Activated T-helper 1 cell treated with anti-CD3 and anti-CD28 coated beads, Interleukin-12 subunit alpha, Interleukin-12 subunit beta, Interleukin-2, Interleukin-4 antibody, amounts not matched to agents 30 ng/mL and 10 ng/mL and 1 ng/mL, durations not matched to agents 14 hours and 24 hours and 36 hours (primary cell): ENCODE results near the gene COA5. TPM values are rescaled to one million over a fixed set of nuclear protein-coding genes. Genes with fewer than 3 reads are reported as not detected.

Experiments used
- DNase-seq: peaks from one replicate; pipeline ENCODE4 v3.0.0; 2021; ENCODE audit warnings: low spot score
- H3K27ac Mint-ChIP-seq: one replicate; pipeline ENCODE4 v1.8.0; 2021; ENCODE audit warnings: mild to moderate bottlenecking, mixed read lengths
- H3K27me3 Mint-ChIP-seq: one replicate; pipeline ENCODE4 v1.8.0; 2022; ENCODE audit warnings: mild to moderate bottlenecking, moderate library complexity, mixed read lengths; ENCODE audit not compliant: insufficient read depth
- H3K36me3 Mint-ChIP-seq: one replicate; pipeline ENCODE4 v1.8.0; 2021; ENCODE audit warnings: low read depth, mixed read lengths
- H3K4me1 Mint-ChIP-seq: one replicate; pipeline ENCODE4 v1.8.0; 2021; ENCODE audit warnings: low read depth, mixed read lengths
- H3K4me3 Mint-ChIP-seq: one replicate; pipeline ENCODE4 v1.8.0; 2021; ENCODE audit warnings: mild to moderate bottlenecking, moderate library complexity, mixed read lengths
- H3K9me3 Mint-ChIP-seq: one replicate; pipeline ENCODE4 v1.8.0; 2021; ENCODE audit warnings: mixed read lengths
- intact Hi-C: fragments of 100-400 bp; cut with micrococcal nuclease; formaldehyde crosslinking; loops from one replicate; pipeline ENCODE4 v1.15.1; 2024
- total RNA-seq: library from RNA; stranded (reverse); gene quantifications from 2 replicates; pipeline ENCODE4 v1.2.3, GENCODE V29; 2022

COA5 gene, protein sequence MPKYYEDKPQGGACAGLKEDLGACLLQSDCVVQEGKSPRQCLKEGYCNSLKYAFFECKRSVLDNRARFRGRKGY
- 20.3 and 21.2 TPM in 2 replicates for total RNA-seq

DNA sequence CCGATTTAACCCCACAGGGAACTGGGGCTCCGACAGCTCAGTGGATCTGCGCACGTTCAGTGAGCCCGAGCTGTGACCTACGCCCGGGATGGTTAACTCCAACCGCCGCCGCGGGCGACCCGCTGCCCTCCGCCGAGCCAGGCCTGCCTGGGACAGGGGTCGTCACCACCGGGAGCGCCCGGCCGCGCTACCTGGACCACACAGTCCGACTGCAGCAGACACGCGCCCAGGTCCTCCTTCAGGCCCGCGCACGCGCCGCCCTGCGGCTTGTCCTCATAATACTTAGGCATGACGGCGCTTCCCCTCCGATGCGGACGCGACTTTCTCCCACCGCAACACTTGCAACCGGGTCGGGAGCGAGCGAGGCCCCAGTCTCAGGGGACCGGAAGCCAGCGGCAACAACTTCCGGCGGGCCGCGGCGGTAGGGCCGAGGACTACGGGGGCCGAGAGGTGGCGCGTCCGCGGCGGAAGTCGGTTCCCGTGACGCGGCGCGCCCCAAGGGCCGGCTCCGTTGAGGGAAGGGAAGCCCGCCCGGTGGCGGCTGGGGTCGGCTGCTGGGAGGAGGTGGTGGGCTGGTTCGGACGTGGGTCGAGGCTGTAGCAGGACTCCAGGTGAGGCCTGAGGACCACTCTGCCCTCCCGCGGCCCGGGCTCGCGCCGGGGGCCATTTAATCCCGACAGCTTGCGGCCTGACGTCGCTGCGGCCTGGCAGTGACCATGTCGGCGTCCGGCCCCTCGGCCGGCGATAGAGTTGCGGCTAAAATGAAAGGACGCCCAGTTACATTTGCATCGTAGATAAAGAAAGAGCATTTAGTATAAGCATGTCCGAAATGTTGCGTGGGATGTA is at the start of gene COA5, which contains the start of gene UNC50:
Gene COA5 (minus strand): TSS at position 397 of the 846 bp plus-strand sequence. CDS start 107 bp downstream, at position 290.
Gene UNC50 (plus strand): TSS at position 474 of the 846 bp plus-strand sequence. CDS start 1,171 bp downstream, outside the sequence.
- Mint-ChIP-seq H3K27me3 (peaks cover 3% of the 10 kb centered on the region), H3K9me3 (no peaks in the 10 kb centered on the region), H3K4me1 (peaks cover 64% of the 10 kb centered on the region), H3K4me3 (peak within 1 kb of the TSS; percentile 94), H3K36me3 (peaks cover 25% of the 10 kb centered on the region), H3K27ac (peak within 1 kb of the TSS; percentile 94)
- intact Hi-C loops, result loop anchor here (1.0 to 10.0 kb wide), 13 partner anchors 29 to 896 kb away; partner anchors contain the start of genes LIPT1, MITD1, MRPL30 and TSGA10
- peak; percentile 91 for DNase-seq

DNA sequence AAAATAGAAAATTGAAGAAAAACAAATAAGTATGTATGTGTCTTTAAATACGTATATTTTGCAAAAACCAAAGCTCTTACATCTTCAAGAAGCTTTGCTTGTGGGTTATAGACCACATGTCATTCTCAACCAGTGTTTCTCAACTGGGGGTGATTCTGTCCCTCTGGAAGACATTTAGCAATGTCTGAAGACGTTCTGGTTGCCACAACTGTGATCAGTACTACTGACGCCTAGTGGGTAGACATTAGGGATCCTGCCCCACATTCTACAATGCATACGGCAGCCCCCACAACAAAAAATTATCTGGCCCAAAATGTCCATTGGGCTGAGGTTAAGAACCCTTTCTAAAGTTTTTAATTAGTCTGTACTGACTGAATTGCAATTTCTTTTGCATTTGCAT is 48.5 kb upstream of the COA5 start:
- H3K36me3 Mint-ChIP-seq, result peaks cover 42% of the 10 kb centered on the region
- peak overlapping the region; percentile 80 for H3K27ac Mint-ChIP-seq
- DNase-seq, result no peak
- peak overlapping the region; percentile 53 for H3K4me3 Mint-ChIP-seq
- intact Hi-C loops, result loop anchor here (2.0 to 5.0 kb wide), 4 partner anchors 18 to 681 kb away; partner anchors contain the start of genes COA5, EIF5B, LIPT1 and TSGA10
- peaks cover 8% of the 10 kb centered on the region for H3K9me3 Mint-ChIP-seq
- H3K4me1 Mint-ChIP-seq, result peaks cover 94% of the 10 kb centered on the region
- H3K27me3 Mint-ChIP-seq, result no peaks in the 10 kb centered on the region

DNA sequence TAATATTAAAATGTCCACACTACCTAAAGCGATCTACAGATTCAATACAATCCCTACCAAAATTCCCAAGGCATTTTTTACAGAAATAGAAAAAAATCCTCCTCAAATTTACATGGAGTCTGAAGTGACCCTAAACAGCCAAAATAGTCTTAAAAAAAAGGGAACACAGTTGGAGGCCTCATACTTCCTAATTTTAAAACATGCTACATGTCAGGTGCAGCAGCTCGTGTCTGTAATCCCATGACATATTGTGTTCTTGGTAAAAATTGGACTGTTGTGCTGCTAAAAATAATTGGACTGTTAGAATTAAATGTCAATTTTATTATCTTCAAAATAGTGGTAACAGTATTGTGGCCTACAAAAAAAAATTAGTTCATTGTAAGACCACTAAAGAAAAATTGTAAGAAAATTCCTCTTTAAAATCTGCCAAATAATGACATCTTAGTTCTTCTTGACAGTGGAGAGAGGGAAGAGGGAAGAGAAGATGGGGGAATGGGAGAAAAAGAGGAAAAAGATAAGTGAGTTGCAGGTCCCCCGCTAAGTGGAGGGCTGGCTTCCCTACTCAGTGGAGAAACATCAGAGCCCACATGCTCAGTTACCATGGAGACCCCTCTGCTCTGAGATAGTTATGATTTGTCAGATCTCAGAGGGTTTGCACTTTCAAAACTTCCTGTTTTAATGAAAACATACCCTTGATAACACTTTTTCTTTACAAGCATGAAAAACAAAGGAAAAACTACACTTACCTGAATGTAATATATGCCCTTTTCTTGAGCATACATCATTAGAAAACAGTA is 46.6 kb upstream of the COA5 start:
- Mint-ChIP-seq H3K4me1 (peaks cover 91% of the 10 kb centered on the region), H3K27me3 (no peaks in the 10 kb centered on the region), H3K27ac (peak overlapping the region; percentile 84), H3K4me3 (peak overlapping the region; percentile 65), H3K36me3 (peaks cover 45% of the 10 kb centered on the region), H3K9me3 (peaks cover 15% of the 10 kb centered on the region)
- intact Hi-C loops, result loop anchor here (5.0 kb wide), 4 partner anchors 267 to 1762 kb away; partner anchors contain the start of genes CHST10, EIF5B, LIPT1 and TSGA10
- DNase-seq, result no peak

DNA sequence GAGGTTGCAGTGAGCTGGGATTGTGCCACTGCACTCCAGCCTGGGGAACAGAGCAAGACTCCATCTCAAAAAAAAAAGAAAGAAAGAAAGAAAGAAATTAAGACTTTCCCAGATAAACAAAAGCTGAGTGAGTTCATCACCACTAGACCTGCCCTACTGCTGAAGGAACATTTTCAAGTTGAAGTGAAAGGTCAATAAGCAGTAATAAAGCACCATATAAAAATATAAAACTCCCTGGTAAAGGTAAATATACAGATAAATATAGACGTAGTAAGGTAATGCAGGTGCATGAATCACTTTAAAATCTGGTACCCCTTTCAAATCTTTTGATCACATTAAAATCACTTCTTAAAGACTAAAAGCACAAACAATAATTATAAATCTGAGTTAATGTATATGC is 42.7 kb upstream of the COA5 start:
- peaks cover 45% of the 10 kb centered on the region for H3K36me3 Mint-ChIP-seq
- no peak for DNase-seq
- peaks cover 18% of the 10 kb centered on the region for H3K9me3 Mint-ChIP-seq
- peaks cover 66% of the 10 kb centered on the region for H3K4me1 Mint-ChIP-seq
- intact Hi-C loops, result loop anchor here (5.0 kb wide), 2 partner anchors 271 to 1766 kb away; partner anchors contain the start of gene CHST10
- peak overlapping the region; percentile 37 for H3K27ac Mint-ChIP-seq
- H3K27me3 Mint-ChIP-seq, result no peaks in the 10 kb centered on the region
- no peak overlapping the region for H3K4me3 Mint-ChIP-seq

DNA sequence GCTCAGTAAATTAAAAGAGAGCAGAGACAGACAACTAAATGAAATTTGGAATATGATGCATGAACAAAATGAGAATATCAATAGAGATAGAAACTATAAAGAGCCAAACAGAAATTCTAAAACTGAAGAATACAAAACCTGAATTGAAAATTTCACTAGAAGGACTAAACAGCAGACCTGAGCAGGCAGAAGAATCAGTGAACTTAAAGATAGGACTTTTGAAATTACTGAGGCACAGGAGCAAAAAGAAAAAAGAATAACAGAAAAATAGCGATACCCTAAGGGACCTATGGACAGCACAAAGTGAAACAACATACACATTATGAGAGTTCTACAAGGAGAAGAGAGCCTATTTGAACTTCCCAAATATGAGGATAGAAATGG is 41.7 kb upstream of the COA5 start:
- no peak for DNase-seq
- Mint-ChIP-seq H3K4me3 (no peak overlapping the region), H3K9me3 (peaks cover 18% of the 10 kb centered on the region), H3K27ac (peak overlapping the region; percentile 2), H3K4me1 (peaks cover 57% of the 10 kb centered on the region), H3K27me3 (no peaks in the 10 kb centered on the region), H3K36me3 (peaks cover 48% of the 10 kb centered on the region)
- intact Hi-C loops, result loop anchor here (1.0 to 5.0 kb wide), 8 partner anchors 86 to 1767 kb away; partner anchors contain the start of gene CHST10

DNA sequence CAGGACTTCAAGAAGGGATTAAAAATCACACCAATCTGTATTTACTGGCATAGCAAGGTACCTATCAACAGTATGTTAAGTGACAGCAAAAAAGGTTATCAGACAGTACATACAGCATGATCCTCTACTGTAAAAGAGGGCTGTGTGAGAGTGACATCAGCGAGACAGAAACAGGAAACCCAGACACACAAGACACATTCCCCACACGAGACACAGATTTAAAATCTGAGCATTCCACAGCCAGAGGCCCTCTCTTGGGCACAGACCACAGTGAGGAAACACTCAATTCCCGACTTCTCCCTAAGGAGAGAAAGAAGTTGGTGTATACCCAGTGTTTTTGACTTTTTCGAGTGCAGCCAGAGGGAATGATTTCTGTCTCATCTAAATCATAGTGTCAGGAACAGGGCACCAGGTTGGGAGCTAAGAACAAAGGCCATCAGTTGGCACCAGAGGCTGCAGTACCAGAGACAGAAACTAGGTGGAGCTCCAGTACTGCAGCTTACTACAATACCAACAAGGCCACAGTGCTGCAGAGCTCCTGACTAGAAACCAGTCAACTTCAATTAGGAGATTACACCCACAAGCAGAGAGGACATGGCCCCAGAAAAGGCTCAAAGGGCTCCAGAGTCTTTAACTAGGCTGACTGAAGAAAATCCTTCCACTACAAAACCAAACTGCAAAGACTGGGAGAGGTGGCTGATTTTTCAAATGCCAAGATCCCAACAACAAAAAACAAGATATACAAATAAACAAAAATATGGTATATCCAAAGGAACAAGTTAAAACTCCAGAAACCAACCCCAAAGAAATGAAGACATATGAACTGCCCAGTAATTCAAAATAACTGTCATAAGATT is 41.1 kb upstream of the COA5 start:
- intact Hi-C loops, result loop anchor here (1.0 to 2.0 kb wide), 6 partner anchors 87 to 529 kb away; no protein-coding TSS in a partner anchor
- H3K27ac Mint-ChIP-seq, result peak overlapping the region; percentile 2
- H3K4me1 Mint-ChIP-seq, result peaks cover 51% of the 10 kb centered on the region
- DNase-seq, result peak; percentile 70
- peaks cover 44% of the 10 kb centered on the region for H3K36me3 Mint-ChIP-seq
- H3K27me3 Mint-ChIP-seq, result no peaks in the 10 kb centered on the region
- H3K4me3 Mint-ChIP-seq, result no peak overlapping the region
- H3K9me3 Mint-ChIP-seq, result peaks cover 18% of the 10 kb centered on the region

DNA sequence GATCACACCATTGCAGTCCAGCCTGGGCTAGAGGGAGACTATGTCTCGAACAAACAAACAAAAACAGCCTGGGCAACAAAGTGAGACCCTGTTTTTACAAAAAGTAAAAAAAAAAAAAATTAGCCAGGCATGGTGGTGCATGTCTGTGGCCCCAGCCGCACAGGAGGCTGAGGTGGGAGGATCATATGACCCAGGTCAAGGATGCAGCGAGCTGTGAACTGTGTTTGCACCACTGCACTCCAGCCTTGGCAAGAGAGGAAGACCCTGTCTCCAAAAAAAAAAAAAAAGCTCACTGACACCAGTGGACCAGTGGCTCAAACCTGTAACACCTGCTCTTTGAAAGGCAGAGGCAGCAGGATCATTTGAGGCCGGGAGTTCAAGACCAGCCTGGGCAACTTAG is 40.1 kb upstream of the COA5 start:
- H3K4me1 Mint-ChIP-seq, result peaks cover 49% of the 10 kb centered on the region
- intact Hi-C loops, result loop anchor here (2.0 kb wide), 2 partner anchors 112 to 530 kb away; no protein-coding TSS in a partner anchor
- H3K27ac Mint-ChIP-seq, result no peak overlapping the region

DNA sequence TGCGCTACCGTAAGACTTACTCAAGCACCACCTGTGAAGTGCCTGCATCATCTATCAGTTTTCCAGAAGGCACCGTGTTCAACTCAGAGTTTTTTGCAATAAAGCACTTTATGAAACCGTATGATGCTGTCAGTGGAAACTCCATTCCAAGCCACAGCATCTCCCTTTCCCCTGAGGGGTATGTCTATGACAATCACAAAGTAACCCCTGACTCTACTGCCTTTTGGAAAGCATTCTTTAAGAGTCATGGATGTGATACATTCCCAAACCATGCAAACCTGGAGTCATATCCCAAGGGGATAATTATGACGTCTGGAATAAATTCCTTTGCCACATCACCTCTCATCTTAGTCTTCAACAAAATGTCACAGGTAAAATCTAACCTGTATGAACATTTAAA is 39.3 kb upstream of the COA5 start:
- intact Hi-C loops, result loop anchor here (2.0 kb wide), 2 partner anchors 113 to 531 kb away; no protein-coding TSS in a partner anchor
- H3K4me3 Mint-ChIP-seq, result no peak overlapping the region
- H3K36me3 Mint-ChIP-seq, result peaks cover 43% of the 10 kb centered on the region
- H3K27ac Mint-ChIP-seq, result no peak overlapping the region
- H3K27me3 Mint-ChIP-seq, result no peaks in the 10 kb centered on the region
- no peak for DNase-seq
- peaks cover 41% of the 10 kb centered on the region for H3K4me1 Mint-ChIP-seq
- H3K9me3 Mint-ChIP-seq, result peaks cover 18% of the 10 kb centered on the region

More for the DNA sequence above, 40.1 kb upstream of the COA5 start:
- H3K36me3 Mint-ChIP-seq, result peaks cover 43% of the 10 kb centered on the region
- no peak for DNase-seq
- H3K9me3 Mint-ChIP-seq, result peaks cover 18% of the 10 kb centered on the region
- H3K4me3 Mint-ChIP-seq, result no peak overlapping the region
- H3K27me3 Mint-ChIP-seq, result no peaks in the 10 kb centered on the region

DNA sequence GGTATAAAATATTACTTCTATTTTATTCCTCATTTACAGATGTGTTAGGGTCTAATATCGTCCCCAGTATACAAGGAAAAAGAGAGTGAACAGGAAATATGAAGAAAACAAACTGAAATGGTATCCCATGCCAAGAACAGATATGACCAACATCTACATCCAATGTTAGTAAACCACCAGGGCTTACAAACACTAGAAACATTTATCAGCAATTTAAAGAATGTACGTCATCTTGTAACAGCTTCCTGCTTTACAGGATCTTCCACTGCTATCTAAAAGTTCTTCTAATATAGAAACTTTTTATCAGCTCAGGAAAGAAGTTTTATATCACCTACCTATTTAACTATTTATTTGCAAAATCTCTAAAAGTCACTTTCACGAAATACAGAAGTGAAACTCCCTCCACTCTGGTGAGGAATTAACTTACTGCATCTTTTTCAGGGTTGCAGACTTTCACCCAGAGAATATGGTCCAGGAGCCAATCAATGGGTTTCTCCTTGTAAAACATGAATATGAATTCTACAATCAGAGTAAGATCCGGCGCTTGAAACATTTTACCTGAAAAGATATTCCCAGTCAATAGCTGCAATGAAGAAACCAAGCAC is 35.3 kb upstream of the COA5 start:
- H3K4me3 Mint-ChIP-seq, result no peak overlapping the region
- intact Hi-C loops, result no loop called here
- no peaks in the 10 kb centered on the region for H3K27me3 Mint-ChIP-seq
- H3K9me3 Mint-ChIP-seq, result no peaks in the 10 kb centered on the region
- no peak for DNase-seq
- peaks cover 36% of the 10 kb centered on the region for H3K36me3 Mint-ChIP-seq
- H3K27ac Mint-ChIP-seq, result no peak overlapping the region
- peaks cover 20% of the 10 kb centered on the region for H3K4me1 Mint-ChIP-seq

DNA sequence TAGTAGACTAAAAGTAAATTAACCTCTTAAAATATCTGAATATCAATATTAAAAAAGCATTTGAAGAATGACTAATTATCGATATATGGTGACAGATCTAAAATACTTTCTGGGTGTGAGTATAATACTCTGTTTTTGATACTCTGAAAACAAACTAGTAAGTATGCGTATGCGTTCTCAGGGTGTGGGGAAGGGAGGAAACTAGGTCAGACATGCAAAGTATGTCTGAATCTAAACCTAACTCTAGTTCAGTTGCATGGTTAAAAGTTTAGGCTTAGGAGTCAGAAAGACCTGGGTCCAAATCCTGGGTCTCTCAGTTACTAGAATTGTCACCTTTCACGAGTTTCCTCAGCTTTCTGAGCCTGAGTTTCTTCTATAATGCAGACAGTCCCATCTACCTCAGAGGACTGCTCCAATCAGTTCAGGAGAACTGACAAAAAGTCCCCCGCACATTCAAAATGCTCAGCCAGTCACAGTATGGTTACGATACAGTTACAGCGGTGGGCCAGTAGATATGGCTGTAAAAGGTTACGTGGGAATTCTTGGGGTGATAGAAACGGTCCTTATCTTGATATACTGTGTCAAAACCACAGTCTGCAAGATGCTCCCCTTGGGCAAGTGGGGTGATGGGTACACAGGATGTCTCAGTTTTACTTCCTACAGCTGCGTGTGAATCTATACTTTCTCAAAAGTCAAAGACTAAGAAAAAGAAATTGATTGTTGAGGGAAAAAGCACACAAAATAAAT is 29.3 kb upstream of the COA5 start:
- Mint-ChIP-seq H3K9me3 (no peaks in the 10 kb centered on the region), H3K36me3 (peaks cover 33% of the 10 kb centered on the region), H3K4me3 (peak overlapping the region; percentile 57), H3K27me3 (no peaks in the 10 kb centered on the region), H3K4me1 (peaks cover 48% of the 10 kb centered on the region), H3K27ac (peak overlapping the region; percentile 89)
- peak; percentile 44 for DNase-seq
- intact Hi-C loops, result loop anchor here (1.0 to 2.0 kb wide), 2 partner anchors 19 to 29 kb away; partner anchors contain the start of genes COA5 and UNC50
